ENCODE results near the gene OR10H3. TPM values are rescaled to one million over a fixed set of nuclear protein-coding genes. Genes with fewer than 3 reads are reported as not detected.

Gene OR10H3
- total RNA-seq, 4 donors from 2014 or later = not detected

GRCh38 chr19:15733895-15734294, 3.9 kb upstream of the OR10H3 start:
- H3K27me3 ChIP-seq = no peaks in the 10 kb centered on the region
- H3K36me3 ChIP-seq = no peaks in the 10 kb centered on the region
- no peaks in the 10 kb centered on the region for H3K4me1 ChIP-seq
- H3K9me3 ChIP-seq = no peaks in the 10 kb centered on the region
- H3K27ac ChIP-seq = no peak overlapping the region
- intact Hi-C loops (cut with DNase I; ENCODE audit: low total_unique reads) = no loop called here
- in situ Hi-C loops (cut with MboI; ENCODE audit: low pct_ligation_motif_present in 1 of 4, low pct_unique_long_range_greater_than_20kb in 1 of 4, low sequenced_read_pairs in 3 of 4) = no loop called here
- 67 to 100% methylated on average over 1 to 6 of the region's 6 CpGs for WGBS, 2 donors (ENCODE audit: low coverage in 1 of 2)
- TF ChIP-seq POLR2AphosphoS5 (IDR thresholded peaks at IDR 0.05) = no peak
- no peak for TF ChIP-seq CTCF (IDR thresholded peaks at IDR 0.05)
- TF ChIP-seq EP300 (IDR thresholded peaks at IDR 0.05; ENCODE audit: low read depth) = no peak
- TF ChIP-seq POLR2A (IDR thresholded peaks at IDR 0.05) = no peak
- no peak for DNase-seq
- H3K4me3 ChIP-seq = no peak overlapping the region

GRCh38 chr19:15740785-15741184, 3.0 kb downstream of the OR10H3 start:
- TF ChIP-seq POLR2AphosphoS5 (IDR thresholded peaks at IDR 0.05) = no peak
- no peak for TF ChIP-seq POLR2A (IDR thresholded peaks at IDR 0.05)
- no peak for TF ChIP-seq EP300 (IDR thresholded peaks at IDR 0.05; ENCODE audit: low read depth)
- no peak for TF ChIP-seq CTCF (IDR thresholded peaks at IDR 0.05)
- H3K27me3 ChIP-seq = peaks cover 11% of the 10 kb centered on the region
- intact Hi-C loops (cut with DNase I; ENCODE audit: low total_unique reads) = no loop called here

GRCh38 chr19:15748239-15748638, 10.5 kb downstream of the OR10H3 start:
- no peak overlapping the region for H3K27ac ChIP-seq
- H3K4me1 ChIP-seq = no peaks in the 10 kb centered on the region
- H3K9me3 ChIP-seq = no peaks in the 10 kb centered on the region
- peaks cover 52% of the 10 kb centered on the region for H3K27me3 ChIP-seq
- TF ChIP-seq POLR2AphosphoS5 (IDR thresholded peaks at IDR 0.05) = no peak
- TF ChIP-seq CTCF (IDR thresholded peaks at IDR 0.05) = no peak
- no peak for TF ChIP-seq EP300 (IDR thresholded peaks at IDR 0.05; ENCODE audit: low read depth)
- TF ChIP-seq POLR2A (IDR thresholded peaks at IDR 0.05) = no peak
- DNase-seq = no peak
- H3K36me3 ChIP-seq = no peaks in the 10 kb centered on the region
- 68 to 81% methylated on average over 2 of the region's 2 CpGs for WGBS, 2 donors (ENCODE audit: low coverage in 1 of 2)
- intact Hi-C loops (cut with DNase I; ENCODE audit: low total_unique reads) = no loop called here
- no peak overlapping the region for H3K4me3 ChIP-seq
- in situ Hi-C loops (cut with MboI; ENCODE audit: low pct_ligation_motif_present in 1 of 4, low pct_unique_long_range_greater_than_20kb in 1 of 4, low sequenced_read_pairs in 3 of 4) = no loop called here

More at GRCh38 chr19:15740785-15741184, 3.0 kb downstream of the OR10H3 start:
- no peaks in the 10 kb centered on the region for H3K36me3 ChIP-seq
- WGBS, 2 donors (ENCODE audit: low coverage in 1 of 2) = 69 to 83% methylated on average over 1 of the region's 1 CpG
- H3K4me3 ChIP-seq = no peak overlapping the region
- DNase-seq = no peak
- H3K4me1 ChIP-seq = no peaks in the 10 kb centered on the region
- no peak overlapping the region for H3K27ac ChIP-seq
- H3K9me3 ChIP-seq = peaks cover 0 to 12% of the 10 kb centered on the region in 2 donors
- in situ Hi-C loops (cut with MboI; ENCODE audit: low pct_ligation_motif_present in 1 of 4, low pct_unique_long_range_greater_than_20kb in 1 of 4, low sequenced_read_pairs in 3 of 4) = no loop called here

GRCh38 chr19:15758379-15758778, 20.6 kb downstream of the OR10H3 start:
- no peak for TF ChIP-seq CTCF (IDR thresholded peaks at IDR 0.05)
- no peak for TF ChIP-seq POLR2A (IDR thresholded peaks at IDR 0.05)
- TF ChIP-seq EP300 (IDR thresholded peaks at IDR 0.05; ENCODE audit: low read depth) = no peak
- TF ChIP-seq POLR2AphosphoS5 (IDR thresholded peaks at IDR 0.05) = no peak
- Histone ChIP-seq H3K9me3 (no peaks in the 10 kb centered on the region), H3K4me1 (no peaks in the 10 kb centered on the region), H3K27ac (no peak overlapping the region), H3K4me3 (no peak overlapping the region), H3K36me3 (no peaks in the 10 kb centered on the region), H3K27me3 (peaks cover 70% of the 10 kb centered on the region)
- WGBS, 2 donors (ENCODE audit: low coverage in 1 of 2) = 29 to 47% methylated on average over 2 of the region's 2 CpGs
- intact Hi-C loops (cut with DNase I; ENCODE audit: low total_unique reads) (no loop called here), in situ Hi-C loops (cut with MboI; ENCODE audit: low pct_ligation_motif_present in 1 of 4, low pct_unique_long_range_greater_than_20kb in 1 of 4, low sequenced_read_pairs in 3 of 4) (no loop called here)
- no peak for DNase-seq
